NCI-H2029 treated with DMSO at 0.1 percent for 48 hours (cell line): ENCODE data around the gene CATSPERZ.

Experiments used
- DNase-seq: peaks from one replicate; lab custom pipeline; 2025; lab: John Stamatoyannopoulos, UW

The CATSPERZ gene

GRCh38 chr11:64285885-64286800, 14.0 kb upstream of the CATSPERZ start:
- peak; percentile 5 for DNase-seq

DNA sequence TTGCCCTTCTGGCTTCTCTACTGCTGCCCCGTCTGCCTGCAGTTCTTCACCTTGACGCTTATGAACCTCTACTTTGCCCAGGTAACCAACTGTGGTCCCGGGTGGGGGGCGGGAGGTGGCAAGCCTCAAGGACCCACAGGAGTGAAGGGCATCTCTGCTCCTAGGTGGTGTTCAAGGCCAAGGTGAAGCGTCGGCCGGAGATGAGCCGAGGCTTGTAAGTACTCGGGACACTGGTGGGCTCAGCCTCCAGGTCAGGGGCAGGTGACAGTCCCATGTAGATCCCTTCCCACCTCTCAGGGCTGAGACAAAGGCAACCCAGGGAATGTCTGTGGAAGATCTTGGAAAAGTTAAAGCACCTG, 13.4 kb upstream of the CATSPERZ start:
- no peak for DNase-seq

DNA sequence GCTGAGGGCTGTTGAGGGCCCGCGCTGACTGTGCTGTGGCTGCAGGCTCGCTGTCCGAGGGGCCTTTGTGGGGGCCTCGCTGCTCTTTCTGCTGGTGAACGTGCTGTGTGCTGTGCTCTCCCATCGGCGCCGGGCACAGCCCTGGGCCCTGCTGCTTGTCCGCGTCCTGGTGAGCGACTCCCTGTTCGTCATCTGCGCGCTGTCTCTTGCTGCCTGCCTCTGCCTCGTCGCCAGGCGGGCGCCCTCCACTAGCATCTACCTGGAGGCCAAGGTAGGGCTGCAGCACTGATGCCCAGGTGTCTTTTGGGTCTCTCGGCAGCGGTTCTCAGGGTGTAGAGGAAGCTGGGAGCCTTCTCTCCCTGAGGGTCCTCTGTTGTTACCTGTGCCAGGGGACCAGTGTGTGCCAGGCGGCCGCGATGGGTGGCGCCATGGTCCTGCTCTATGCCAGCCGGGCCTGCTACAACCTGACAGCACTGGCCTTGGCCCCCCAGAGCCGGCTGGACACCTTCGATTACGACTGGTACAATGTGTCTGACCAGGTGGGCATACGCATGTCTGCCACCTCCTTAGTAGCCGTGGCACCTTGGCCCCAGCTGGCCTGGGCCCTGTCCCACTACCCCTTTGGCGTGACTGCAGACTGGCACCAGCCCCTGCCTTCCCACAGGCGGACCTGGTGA, 12.3 kb upstream of the CATSPERZ start:
- DNase-seq: no peak

- no peak for DNase-seq
Observed at GRCh38 chr11:64288353-64288750, 11.8 kb upstream of the CATSPERZ start.

DNA sequence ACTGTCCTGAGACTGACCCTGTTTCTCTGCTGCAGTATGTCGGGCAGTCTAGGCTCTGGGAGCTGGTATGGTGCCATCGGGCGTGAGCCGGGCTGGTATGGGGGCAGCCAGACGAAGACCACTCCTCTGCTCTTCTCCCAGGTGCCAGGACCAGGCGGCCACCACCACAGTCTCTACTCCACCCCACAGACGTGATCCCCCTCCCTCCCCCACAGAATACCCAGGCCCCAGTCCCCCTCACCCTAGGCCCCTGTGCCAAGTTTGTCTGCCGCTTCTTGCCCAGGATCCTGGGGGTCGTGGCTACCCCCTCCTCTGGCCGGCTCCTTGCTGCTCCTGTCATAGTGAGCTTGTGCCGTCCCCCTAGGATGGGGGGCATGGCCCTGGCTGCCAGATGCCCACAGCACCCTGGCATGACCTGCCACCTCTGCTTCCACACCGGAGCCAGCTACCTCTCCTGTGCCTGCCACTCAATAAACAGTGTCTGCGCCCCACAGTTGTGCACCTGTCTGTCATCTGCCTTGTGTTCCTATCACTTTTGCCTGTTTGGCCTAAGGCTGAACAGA, 11.1 kb upstream of the CATSPERZ start:
- no peak for DNase-seq

DNA sequence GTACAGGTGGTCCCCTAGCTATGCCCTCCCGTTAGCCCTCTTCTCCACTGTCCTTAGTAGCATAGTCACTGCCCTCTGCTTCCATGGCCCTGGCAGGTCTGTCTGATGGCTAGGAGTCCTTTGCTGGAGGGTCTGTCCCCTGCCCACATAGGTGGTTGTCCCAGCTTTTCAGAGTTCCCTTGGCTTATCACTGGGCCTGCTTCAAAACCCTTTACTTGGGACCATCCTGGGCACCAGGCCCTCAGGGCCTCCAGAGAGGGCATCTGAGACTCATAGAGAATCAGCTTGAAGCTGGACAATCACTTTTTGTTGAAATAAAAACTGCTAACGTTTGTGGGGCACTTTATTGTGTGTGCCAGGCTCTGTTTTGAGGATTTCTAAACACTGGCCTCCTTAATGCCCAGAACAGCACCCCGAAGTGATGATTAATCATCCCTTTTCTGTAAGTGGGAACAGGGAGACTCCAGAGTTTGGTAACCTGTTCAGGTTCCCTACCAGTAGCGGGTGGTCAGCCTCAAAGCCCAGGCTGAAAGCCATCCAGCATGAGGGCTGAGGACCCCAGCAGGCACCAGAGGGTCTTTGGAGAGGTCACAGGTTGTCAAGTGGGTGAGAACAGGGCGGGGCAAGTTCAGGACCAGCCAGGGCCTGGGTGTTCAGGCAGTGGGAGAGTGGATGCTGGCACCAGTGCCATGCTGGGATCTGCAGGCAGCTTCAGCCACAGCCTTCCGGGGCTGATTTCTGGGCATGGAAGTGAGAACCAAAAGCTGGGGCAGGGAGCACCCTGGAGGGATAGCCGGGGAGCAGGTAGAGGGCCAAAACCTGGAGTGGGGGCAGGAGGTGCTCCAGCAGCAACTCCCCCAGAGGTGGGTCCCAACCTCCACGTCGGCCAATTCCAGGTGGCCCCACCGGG, 9.6 kb upstream of the CATSPERZ start:
- no peak for DNase-seq

DNA sequence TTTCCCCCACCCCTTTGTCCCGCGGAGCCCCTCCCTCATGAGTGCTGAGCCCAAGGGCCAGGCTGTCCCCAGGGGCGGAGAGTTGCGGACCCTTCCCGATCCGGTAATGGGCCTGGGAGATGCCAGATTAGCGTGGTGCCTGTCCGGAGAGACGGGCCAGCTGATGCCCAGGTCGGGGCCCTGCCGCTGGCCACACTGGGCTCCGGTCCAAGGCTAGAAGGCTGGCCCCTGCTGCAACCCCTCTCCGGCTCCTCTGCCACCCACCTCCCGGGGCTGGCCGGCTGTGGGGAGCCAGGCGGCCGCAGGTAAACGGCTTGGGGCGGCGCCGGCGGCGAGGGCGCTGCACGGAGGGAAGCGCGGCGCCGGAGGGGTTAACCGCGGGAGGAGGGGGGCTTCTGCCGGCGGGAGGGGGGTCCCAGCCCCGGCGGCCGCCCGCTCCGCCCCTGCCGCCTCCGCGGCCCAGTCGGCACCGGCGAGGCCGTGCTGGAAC, 8.9 kb upstream of the CATSPERZ start, which contains the start of gene KCNK4:
TSS of gene KCNK4 (plus strand) at position 41 of the 490 bp plus-strand sequence. CDS start 1,717 bp downstream, outside the sequence.
- DNase-seq: no peak

DNA sequence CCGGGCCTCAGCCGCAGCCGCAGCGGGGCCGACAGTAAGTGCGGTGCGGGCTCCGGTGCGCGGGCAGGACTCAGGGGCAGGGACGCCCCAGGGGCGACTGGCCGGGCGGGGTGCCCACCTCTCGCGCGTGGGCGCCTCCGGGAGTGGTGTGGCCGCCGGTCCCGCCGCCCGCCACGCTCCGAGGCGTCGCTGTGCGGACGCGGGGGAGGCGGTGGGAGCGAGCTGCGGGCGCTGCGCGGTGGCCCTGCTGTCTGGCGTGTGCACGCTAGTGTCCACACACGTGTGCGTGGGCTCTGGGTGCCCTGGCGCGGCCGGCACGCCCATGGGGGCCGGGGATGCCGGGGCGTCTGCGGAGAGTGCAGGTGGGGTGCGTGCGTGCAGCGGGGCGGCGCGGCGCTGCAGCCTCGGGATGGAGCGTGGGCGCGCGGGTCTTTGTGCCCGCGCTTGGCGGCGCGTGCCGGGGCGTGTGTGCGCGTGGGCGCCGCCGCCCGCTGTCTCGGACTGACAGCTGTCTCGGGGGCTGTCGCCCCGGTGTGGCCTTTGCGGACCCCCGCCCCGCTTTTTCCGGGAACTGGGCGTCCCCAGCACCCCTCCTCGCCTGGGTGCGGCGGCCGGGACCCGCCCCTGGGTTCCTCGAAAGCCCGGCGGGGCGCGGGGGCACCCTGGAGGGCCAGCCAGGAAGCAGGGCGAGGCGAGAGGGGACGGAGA, 8.3 kb upstream of the CATSPERZ start:
- DNase-seq: no peak

GRCh38 chr11:64292460-64293254, 7.5 kb upstream of the CATSPERZ start:
- no peak for DNase-seq

DNA sequence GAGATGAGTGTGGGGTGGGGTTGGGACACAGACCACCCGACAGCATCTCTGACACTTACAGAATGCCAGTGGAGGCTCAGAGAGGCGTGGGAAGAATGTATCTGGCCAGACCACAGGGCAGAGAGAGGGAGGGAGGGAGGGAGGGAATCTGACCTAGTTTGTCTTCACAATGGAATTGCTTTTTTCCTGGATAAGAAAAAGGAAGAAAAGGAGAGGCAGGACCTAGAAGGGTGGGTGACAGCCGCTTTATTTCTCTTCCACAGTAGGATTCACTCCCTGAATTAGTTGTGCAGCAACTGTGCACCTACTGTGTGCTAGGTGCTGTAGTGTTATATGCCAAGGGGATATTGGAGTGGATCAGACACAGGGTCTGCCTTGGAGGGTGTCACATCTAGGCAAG, 5.4 kb upstream of the CATSPERZ start:
- DNase-seq: no peak

DNA sequence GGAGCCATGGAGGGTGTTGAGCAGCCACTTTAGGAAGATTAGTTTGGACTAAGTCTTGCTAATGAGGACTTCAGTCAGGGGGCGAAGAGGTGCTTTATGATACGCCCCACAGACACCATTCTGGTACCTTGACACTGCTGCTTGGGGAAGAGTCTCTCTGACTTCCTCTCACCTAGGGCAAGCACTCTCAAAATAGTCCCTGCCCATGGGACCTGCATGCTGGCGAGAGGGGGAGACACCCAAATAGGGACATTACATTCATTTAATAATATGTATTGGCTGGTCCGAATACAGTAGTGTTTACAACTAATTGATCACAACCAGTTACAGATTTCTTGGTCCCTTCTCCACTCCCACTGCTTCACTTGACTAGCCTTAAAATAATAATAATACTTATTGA, 4.4 kb upstream of the CATSPERZ start:
- no peak for DNase-seq

DNA sequence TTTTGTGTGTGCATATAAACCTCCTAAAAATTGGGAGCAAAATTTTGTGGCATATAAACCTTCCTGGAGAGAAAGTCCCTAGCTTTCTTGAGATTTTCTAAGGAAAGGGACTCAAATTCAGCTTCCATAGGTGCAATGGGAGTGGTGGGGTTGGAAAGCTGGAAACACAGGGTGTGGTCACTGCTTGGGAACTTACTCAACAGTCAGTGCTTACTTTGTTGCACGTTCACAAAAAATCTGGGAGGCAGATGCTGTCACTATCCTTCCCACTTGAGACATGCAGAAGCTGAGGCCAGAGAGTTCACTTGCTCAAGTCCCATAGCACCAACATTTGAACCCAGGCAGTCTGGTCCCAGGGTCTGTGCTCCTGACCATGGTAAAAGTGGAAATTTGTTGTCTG, 3.9 kb upstream of the CATSPERZ start:
- no peak for DNase-seq

GRCh38 chr11:64296830-64297698, 3.1 kb upstream of the CATSPERZ start:
- DNase-seq: no peak

- no peak for DNase-seq
Observed at GRCh38 chr11:64297699-64298358, 2.3 kb upstream of the CATSPERZ start.

- DNase-seq: no peak
Observed at GRCh38 chr11:64298966-64299846, 952 bp upstream of the CATSPERZ start.

DNA sequence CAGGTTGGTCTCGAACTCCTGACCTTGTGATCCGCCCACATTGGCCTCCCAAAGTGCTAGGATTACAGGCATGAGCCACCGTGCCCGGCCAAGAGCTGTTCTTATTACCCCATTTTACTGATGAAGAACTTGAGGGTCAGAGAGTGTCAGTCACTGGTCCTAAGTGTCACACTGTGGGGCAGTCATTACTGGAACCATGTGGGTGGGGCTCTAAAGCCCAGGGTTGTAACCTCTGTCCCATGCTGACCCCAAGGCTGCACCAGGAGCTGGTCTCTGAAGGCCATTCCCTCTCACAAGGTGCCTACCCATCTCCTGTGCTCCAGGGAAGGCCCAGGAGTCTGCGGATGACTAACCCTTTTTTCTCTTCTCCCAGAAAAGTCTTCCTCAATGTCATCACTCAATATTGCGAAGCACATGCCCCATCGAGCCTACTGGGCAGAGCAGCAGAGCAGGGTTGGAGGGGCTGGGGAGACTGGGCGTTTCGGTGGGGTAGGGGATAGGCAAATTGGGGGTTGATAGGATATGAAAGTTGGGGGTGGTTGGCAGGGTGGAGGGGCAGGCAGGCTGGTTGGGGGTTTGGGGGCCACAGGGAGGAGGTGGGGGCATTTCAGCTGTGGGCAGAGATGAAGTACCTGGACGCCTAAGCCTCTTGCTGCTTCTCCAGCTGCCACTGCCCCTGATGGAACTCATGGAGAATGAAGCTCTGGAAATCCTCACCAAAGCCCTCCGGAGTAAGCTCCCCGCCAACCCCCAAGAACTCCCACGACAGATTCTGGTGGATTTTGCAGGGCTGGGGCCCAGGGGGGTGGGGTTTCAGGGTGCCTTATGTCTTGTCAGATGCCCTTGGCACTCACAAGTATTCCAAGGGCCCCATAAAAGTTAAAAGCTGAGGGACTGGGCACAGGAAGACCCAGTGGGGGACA, 3.2 kb downstream of the CATSPERZ start:
- no peak for DNase-seq

- no peak for DNase-seq
Observed at GRCh38 chr11:64304032-64304315, 3.8 kb downstream of the CATSPERZ start.
